ENCODE data around the gene GRIK2.

The GRIK2 gene

DNA sequence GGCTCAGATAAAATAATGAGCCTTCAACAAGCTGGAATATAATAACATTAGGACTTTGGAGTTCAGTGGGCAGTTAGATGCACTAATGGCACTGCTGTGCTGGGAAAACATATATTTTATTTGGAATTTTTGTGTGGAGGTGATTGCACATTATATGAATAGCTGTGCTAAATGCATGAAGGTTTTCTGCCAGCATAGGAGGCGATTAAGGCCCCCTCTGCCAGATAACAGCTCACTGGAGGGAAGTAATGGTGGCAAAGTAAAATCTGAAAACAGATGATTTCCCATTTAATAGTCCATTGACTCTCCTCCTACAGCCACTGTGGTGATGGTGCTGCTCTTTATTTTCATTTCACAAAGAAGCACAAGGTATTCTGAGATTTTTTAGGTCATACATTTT is 326.0 kb downstream of the GRIK2 start:
- no peak for DNase-seq (ENCODE audit: low read depth)

DNA sequence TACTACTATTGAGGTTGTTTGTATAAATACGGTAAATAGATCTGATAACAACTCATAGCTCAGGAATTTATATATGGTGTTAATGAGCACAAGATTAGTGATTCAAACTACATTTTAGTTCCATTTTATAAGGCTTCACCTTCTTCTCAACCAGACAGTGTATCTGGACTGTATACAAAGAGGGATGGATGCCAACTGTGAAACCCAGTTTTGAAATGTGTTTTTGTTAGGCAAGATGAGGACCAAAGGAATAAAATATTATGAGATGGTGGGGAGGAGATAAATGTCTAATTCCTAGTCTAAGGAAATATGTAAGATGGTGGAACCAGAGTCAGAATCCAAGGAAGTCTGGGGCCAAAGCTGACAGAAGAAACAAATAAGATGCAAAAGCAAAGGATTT is 329.0 kb downstream of the GRIK2 start:
- DNase-seq (ENCODE audit: low read depth), result no peak

DNA sequence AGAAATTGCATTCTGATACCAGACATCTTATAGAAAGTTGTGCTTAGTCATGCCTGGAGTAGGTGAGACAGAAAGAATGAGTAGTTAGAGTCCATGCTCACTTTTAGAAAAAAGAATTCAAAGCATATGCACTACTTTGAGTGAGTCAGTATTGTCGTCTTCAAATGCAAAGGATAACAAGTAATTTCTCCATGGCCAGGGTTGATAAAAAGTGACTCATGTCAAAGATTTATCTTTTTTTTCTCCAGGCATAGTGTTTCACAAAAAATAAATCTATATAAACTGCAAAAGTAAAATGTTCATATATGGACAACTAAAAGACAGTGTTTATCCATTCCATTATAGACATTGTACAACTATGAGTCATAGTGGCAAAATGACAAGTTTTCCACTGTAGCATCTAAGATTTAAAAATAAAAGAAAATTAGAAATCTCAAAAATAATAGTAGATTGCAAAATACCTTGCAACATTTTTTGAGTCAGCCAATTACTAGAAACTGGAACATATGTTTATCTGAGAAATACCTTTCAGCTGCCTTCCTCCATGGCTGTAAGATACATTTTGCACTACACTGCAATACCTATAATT is 329.6 kb downstream of the GRIK2 start:
- peak; percentile 80 for DNase-seq (ENCODE audit: low read depth)

DNA sequence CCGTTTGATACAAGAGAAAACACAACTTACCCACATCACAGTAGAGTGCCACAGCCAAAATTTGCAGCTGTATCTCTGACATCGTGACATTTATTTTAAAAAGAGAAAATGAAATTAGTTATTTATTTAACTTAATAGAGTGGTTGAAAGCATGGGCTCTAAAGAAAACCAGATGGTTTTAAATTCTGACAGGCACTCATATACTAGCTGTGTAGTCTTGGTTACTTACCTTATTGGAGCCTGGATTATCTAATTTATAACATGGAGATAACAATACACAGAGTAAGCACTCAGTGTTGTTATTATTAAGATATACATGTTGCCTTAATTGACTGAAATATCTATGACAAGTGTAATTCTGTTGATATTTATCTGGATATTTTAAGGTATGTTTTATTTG is 334.9 kb downstream of the GRIK2 start:
- DNase-seq (ENCODE audit: low read depth), result no peak

DNA sequence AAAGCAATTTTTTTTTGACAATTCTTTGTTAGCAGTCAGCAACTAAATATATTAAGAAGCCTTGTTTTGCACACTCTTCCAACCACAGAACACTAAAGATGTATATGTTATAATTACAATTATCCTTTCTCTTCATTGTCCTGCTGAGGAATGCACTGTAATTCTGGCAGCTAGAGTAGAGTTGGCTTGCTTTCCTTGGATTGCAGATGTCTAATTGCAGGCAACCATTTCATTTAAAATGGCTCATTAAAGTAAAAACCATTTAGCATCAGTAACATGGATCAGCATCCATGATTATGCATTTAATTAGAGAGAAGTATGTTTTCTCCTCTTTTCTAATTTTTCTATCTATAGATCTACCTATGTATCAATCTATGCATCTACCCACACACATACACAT is 335.4 kb downstream of the GRIK2 start:
- DNase-seq (ENCODE audit: low read depth), result no peak

DNA sequence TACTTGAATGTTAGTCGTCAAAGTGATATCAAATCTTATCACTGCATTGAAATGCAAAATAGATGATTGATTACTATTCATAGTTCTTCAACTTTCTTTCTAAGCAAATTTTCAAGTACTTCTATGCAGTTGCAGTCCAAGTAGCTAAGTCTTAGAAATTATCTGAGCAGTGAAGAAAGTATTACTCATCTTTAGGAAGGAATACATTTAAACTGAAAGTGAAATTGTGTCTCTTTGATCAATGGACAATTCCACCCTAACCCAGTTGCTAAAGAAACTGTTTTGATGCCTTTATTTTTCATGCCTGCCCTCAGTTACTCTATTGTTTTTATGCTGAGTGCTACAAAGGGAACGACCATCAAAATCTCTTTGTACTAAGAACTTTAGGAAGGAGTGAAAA is 337.4 kb downstream of the GRIK2 start:
- no peak for DNase-seq (ENCODE audit: low read depth)

DNA sequence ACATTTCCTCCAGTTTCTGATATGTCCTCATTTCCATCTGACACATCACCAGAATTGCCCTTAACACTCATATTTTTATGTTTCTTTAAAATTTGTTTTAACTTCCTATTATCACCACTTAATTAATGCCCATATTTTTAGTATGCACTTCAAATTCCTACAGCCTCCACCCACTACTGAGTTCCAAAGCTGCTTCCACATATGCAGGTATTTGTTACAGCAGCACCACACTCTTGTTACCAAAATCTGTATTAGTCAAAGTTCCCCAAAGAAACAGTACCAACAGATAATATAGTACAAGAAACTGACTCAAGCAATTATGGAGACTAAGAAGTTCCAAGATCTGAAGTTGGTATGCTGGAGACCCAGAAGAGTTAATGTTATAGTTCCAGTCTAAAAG is 340.4 kb downstream of the GRIK2 start:
- DNase-seq (ENCODE audit: low read depth), result no peak

DNA sequence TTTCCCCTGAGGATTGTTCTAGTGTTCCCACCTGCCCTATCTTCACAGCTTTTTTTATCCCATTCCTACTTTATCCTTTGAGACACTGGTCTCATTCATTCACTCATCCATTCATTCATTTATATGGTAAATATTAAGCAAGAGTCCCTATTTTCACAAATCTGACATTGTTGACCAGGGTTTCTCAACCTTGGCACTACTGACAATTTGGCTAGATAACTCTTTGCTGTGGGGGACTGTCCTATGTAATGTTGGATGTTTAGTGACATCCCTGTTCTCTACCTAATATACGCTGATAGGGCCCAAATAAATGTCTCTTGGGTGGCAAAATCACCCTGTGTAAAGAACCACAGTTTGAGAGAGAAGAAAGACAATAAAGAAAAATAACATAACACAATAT is 345.0 kb downstream of the GRIK2 start:
- DNase-seq (ENCODE audit: low read depth), result no peak

DNA sequence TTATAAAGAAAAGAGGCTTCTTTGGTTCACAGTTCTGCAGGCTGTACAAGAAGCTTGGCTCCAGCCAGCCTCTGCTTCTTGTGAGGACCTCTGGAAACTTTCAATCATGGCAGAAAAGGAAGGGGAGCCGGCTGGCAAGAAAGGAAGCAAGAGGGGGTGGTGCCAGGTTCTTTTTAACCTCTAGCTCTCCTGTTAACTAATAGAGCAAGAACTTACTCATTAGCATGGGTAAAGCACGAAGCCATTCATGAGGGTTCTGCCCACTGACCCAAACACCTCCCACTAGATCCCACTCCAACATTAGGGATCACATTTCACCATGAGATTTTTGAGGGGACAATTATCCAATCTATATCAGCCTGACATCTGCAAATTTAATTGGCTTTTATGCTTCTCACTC is 347.1 kb downstream of the GRIK2 start:
- no peak for DNase-seq (ENCODE audit: low read depth)

DNA sequence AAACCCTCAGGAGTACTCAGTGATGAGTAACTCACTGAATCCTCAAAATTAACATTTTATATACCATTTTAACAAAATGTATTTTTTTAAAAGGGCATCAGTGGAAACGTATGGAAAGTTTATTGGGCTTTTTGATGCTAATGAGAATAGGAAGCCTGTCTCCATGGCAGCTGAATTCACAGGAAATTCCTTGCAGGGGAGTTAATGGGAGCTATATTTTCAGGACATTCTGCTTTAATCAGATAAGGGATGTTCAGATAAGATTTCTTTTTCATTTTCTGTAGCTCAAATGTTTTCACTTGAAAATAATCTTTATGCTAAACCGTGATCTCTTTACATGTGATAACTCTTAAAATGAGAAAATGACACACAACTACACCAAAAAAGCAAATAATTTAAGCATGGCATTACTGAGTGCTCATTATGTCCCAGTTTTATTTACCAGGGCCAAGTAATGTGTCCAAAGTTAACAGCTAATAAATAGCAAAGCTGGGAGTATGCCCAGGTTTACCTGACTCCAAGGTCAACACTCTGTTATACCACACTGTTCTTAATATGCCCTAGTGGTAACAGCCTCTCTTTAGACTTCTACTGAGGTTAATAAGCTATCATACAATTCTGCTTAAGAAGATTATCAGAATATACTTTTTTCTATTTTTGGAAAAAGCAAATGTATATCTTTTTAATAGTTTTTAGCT is 348.1 kb downstream of the GRIK2 start:
- DNase-seq (ENCODE audit: low read depth), result no peak

DNA sequence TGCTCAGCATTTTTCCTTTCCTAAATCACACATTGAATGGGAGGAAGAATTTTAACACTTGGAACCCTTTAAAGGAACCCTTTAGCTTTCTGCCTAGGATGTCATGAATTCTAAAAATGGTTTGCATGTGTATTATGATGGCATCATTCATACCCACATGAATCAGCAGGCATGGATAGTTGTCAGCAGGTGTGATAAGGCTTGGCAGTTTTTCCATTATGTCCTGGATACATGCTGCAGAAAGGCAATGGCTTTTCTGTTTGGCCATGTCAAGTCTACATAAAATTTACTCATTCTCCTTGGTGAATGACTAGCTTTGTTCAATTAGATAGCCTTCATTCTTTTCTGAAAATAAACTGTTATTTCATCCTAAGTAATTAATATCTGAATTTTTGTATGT is 353.7 kb downstream of the GRIK2 start:
- DNase-seq (ENCODE audit: low read depth), result no peak

DNA sequence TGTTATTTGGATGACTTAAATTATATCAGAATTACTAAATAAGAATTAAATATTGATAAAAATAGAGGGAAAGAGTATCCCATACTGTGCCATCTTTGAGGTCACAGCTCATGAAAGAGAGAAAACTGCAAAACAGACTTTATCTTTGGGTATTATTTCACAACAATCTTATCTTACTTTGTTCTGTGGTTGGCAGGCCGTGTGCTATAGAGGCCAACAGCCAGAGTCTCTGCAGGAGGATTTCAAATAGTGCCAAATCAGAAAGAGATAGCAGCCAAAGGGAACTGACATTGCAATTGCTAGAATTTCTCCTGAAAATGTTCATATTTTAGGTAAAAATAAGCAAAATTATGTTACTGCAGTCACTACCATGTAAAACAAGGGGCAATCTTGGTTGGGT is 354.2 kb downstream of the GRIK2 start:
- no peak for DNase-seq (ENCODE audit: low read depth)

DNA sequence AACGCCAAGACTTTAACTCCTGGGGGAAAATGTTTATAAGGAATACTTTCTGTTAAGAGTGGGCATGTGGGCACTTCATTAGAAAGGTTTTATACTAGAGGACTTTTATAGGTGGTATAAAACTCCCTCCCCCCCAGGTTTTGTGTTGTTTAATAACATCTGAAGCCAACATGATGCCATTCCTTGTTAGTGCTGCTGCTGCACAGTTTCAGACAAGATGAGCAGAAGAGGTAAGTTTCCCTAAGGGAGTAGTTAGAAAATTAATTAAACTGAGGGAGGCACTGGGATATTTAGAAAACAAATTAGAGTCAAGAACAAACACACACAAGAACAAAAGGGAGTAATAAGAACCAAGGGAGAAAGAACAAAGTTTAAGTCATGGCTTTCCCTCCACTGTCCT is 362.4 kb downstream of the GRIK2 start:
- DNase-seq (ENCODE audit: low read depth), result no peak

DNA sequence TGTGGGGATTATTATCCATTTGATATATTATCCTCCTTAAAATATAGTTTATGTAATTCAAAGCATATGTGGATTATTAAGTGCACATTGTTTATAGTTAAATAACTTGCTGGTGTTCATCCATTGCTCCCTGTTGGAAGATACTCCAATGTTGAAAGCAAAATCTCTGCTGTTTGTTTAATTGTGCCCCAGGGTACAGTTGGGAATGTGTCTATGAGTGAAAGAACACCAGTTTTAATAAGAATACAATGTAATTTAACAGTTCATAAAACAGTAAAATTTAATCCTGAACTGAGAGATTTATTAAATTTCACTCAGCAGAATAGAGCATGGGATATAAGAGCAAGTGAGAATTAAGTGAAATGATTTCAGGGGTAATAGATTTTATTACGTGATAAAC is 364.9 kb downstream of the GRIK2 start:
- no peak for DNase-seq (ENCODE audit: low read depth)

DNA sequence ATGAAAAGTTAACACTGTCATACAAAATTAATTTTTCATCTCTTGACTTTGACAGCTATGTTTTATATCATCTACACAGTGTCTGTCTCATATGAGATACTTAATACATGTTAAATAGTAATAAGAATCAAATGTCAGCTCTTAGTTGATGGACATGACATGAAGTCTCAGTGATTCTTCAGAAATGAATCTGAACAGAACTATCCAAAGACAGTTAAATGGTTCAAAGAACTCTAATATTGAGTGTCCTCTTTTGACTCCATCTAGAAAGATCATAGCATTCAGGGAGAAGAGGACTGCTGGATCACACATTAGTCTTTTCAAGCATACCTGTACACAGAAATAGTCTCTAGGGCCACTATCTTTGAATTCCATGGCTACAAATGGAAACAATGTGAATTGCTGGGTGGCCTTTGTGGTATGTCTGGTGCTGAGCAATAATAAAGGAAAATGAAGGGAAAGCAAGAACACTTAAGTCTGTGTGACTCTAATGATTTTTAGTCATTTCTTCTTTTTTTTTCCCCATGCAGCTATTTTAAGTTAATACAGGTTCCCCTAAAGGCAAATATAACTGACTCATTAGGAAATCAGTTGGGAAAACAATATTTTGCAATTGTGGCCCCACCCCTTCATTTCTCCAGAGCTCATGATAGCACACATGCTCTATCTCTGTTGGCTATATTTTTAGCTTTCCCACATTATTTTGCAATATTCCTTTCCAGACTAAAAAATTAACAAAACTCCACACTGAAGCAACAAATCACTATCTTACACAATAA is 367.5 kb downstream of the GRIK2 start:
- peak; percentile 32 for DNase-seq (ENCODE audit: low read depth)

DNA sequence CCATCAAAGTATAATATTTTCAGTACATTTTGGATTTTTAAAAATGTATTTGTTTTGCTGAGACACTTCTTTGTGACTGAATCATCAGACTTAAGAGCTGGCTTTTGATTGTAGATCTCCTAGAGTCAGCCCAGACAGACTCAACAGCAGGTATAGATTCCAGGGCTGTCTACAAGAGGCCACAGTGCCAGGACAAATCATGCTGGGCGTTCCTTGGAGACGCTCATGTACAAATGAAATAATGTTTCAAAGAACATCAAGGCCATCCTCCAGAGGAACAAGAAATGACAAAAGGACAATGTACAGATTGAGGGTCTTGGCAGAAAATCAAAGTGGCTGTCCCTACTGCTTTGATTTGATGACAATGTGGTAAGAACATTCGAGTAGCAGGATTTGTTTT is 369.3 kb downstream of the GRIK2 start:
- no peak for DNase-seq (ENCODE audit: low read depth)

DNA sequence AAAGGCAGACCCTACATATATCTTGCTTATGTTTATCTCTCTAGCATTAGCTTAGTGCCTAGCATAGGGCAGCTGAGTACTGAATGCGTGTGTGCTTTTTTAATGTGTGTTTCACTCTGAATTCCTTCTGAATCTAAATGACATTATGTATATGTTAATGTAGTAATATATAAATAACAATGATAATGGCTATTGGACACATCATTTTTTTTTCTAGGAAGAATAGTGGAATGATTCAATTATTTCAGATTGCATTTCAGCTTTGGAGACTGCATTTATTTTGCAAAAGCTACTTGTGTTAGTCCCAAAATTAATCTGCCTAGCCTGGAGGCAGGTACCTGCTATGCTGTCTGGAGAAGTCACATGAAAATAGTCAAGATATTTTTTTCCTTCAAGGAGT is 371.8 kb downstream of the GRIK2 start:
- no peak for DNase-seq (ENCODE audit: low read depth)

DNA sequence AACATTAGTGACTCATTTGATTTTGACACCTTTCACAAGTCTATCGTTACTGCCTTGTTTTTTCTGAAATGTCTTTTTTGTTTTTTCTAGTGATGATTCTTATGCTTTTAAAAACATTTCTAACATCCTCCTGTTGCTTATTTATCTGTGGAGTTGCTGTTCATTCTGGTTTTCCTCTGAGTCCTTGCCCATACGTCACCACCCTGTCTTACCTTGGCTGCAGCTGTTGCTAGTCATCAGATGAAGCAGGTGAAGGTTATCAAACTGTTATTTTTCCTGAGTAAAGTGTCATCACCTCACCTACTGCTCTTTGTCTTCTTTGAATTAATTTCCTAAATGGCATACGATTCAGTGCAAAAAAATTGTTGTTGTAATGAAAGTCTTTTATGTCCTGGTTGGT is 376.6 kb downstream of the GRIK2 start:
- DNase-seq (ENCODE audit: low read depth), result no peak

DNA sequence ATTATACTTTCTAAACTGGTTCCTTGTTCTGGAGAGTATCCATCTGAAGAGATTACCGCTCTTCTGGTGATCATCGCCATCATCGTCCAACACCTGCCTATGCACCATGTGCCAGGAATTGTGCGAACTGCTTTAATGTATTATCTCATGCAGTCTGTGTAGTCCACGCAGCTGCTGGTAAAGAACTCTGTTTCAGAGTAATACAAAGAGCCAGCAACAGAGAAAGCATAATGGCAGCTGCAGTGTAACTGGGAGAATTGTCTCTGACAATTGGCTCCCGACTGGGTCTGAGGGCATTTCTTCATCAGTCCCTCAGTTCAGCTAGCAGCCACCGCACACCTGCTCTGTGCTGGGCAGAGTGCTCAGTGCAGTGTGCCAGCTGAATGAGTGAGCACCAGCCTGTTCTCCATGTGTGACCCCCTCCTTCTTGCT is 383.4 kb downstream of the GRIK2 start:
- no peak for DNase-seq (ENCODE audit: low read depth)

DNA sequence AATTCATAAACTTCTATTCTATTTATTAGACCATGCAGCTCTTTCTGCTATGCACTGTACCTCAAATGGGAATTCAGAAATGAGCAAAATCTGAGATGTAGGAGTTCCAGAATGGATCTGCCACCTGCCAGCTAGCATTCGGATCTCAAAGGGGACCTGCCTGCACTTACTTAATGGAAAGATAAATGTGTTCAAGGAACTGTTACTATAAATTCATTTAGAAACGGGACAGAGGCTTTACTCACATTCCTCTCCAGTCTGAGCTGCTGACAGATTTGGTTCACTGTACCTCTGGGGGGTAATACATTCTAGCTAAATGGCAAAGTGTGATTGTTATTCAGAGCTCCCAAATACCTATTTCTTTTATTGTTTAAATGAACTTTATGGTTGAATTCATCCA is 384.1 kb downstream of the GRIK2 start:
- no peak for DNase-seq (ENCODE audit: low read depth)

DNA sequence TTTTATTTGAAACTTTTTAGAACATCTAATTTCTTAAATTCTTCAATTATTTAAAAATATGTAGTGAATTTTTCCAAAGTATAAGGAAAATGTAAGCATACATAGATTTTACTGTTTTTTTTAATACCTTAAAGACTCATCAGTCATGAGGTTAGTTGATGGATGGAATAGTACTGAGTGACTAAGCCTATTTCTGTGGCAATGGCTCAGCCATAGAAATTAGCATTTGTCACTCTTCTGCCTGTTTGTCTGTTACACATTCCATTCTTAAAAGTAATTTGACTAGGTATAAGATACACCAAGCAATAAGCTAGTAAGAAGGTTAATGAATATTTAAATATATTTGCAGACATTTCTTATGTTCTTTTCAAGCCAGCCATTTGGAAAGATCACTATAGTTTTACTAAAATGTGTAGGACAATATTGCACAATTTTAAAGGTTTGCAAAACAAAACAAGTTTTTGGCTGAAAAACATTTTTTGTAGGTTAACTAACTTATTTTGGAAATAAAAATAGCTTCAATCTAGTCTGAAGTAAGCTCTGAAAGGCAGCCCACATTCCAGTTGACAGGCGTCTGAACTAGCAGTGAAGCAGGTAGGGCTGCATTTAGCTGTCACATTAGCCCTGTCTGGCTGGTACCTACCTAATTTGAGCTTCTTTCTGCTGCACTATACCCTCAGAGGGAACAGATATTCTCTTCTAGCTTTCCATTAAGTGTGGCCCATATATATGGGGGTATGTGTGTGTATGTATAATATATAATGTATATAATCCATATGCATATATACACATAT is 385.7 kb downstream of the GRIK2 start:
- no peak for DNase-seq (ENCODE audit: low read depth)

DNA sequence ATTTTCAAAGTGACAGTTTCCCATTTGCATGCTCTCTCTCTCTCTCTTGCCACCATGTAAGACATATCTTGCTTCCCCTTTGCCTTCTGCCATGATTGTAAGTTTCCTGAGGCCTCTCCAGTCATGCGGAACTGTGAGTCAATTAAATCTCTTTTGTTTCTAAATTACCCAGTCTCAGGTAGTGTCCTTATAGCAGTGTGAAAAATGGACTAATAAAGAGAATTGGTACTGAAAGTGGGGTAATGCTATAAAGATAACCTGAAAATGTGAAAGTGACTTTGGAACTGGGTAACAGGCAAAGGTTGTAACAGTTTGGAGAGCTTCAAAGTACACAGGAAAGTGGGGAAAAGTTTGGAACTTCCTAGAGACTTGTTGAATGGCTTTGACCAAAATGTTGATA is 389.8 kb downstream of the GRIK2 start:
- no peak for DNase-seq (ENCODE audit: low read depth)

DNA sequence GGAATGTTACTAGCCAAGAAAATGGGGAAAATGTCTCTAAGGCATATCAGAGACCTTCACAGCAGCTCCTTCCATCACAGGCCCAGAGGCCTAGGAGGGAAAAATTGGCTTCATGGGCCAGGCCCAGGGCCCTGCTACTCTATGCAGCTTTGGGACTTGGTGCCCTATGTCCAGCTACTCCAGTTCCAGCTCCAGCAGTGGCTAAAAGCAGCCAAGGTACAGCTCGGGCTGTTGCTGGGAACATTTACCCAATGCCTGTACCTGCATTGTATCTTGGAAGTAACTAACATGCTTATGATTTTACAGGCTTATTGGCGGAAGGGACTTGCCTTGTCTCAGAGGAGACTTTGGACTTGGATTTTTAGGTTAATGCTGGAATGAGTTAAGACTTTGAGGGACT is 390.6 kb downstream of the GRIK2 start:
- DNase-seq (ENCODE audit: low read depth), result no peak

Data from non-pigmented ciliary epithelial cell (primary cell).